GM21529 (cell line): ENCODE data around the gene TMEM184B.
"Not testable (repeated sequence)": the region's sequence is repeated elsewhere in the genome, so short reads cannot be mapped to it uniquely, and the experiment has no call there.

Experiments used
- ATAC-seq: cut with Tn5 transposase; IDR thresholded peaks from one replicate; pipeline ENCODE4 v1.9.1; 2021; ENCODE audit not compliant: unreplicated experiment

Gene TMEM184B

DNA sequence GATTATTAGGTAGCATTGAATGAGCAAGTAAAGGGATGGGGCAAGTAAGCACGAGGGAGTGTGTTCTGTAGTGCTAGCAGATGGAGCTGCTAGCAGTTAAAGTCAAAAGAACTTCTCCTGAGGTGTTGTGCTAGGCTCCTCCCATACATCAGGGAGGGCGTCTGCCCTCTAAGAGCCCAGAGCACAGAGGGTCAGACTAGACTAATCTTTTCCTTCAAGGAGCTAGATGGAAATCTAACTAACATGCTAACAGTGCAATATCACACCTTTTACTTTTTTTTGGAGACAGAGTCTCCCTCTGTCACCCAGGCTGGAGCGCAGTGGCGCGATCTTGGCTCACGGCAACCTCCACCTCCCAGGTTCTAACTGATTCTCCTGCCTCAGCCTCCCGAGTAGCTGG lies 88.0 kb downstream of the TMEM184B start:
- no peak for ATAC-seq

- peak; percentile 78 for ATAC-seq
Measured at GRCh38 chr22:38181453-38182200, 91.2 kb downstream of the TMEM184B start, which contains the start of gene PLA2G6. TSS of gene PLA2G6 (minus strand) at chr22:38181830. CDS start at chr22:38169426, 12,404 bp downstream.

GRCh38 chr22:38180841-38181452 lies 91.9 kb downstream of the TMEM184B start:
- no peak for ATAC-seq

- not testable (repeated sequence) for ATAC-seq
Measured at GRCh38 chr22:38178605-38178937, 94.2 kb downstream of the TMEM184B start.

GRCh38 chr22:38177926-38178604 lies 94.7 kb downstream of the TMEM184B start:
- ATAC-seq: no peak

DNA sequence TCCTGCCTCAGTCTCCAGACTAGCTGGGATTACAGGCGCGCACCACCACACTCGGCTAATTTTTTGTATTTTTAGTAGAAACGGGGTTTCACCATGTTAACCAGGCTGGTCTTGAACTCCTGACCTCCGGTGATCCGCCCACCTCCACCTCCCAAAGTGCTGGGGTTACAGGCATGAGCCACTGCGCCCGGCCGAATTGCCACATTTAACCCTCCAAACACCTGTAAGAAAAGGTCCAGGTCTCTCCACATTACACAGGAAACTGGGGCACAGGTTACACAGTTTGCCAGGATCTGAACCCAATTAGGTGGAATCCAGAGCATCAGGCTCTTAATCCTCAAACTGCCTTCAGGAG lies 95.3 kb downstream of the TMEM184B start:
- not testable (repeated sequence) for ATAC-seq

DNA sequence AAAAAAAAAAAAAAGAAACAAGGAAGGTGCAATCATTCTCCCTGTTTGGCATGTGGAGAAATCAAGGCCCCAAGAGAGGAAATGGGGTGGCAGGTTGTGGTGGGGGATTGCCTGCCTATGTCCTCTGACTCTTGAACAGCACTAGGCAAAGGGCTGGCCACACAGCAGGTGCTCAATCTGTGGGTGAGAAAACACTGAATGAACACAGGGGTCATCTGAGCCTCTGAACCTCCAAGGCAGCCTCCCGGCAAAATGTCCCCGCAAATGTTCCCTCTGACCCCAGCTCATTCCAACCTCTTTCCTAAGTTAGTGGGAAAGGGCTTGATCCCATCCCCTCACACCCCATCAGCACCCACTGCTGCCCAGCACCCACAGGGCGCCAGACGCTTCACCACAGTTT lies 95.8 kb downstream of the TMEM184B start:
- no peak for ATAC-seq

- ATAC-seq: no peak
Measured at GRCh38 chr22:38176170-38176741, 96.6 kb downstream of the TMEM184B start.

DNA sequence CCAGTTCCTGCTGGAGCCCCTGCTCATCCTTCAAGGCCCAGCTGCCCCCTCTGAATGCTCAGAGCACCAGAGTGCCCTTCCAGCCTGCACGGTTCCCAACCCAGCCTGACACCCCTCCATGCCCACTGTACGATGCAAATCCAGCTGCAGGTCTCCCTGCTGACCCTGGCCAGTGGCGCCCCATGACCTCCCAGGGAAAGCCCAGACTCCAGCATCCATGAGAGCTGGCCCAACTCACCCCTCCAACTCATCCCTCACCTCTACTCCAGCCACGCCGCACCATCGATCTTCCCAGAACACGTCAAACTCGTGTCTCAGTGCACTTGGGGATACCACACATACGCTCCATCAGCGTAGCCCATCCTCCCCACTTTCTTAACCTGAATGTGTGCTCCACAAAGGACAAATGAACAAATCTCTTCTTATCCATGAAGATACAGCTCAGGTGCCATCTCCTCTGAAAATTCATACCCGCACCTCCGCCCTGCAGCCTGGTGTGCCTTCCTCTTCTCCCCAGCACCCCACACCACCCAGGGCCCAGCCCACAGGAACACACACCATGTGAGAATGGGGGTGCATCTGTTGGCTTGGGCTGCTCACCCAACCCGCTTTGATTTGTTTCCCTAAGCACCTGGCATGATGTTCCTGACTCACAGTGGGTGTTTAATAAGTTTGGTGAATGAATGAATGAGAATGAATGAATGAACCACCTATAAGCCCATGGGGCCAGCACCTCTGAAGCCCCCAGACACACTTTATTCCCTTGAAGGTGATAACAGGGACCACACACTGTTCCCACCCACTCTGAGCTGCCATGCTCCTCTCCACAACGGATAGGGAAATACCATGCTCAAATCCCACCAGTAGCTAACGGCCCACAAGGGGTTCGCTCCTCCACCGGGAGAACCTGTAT lies 97.3 kb downstream of the TMEM184B start:
- no peak for ATAC-seq

GRCh38 chr22:38174626-38175025 lies 98.2 kb downstream of the TMEM184B start:
- ATAC-seq: no peak

- ATAC-seq: no peak
Measured at GRCh38 chr22:38173641-38173906, 99.2 kb downstream of the TMEM184B start.

GRCh38 chr22:38172832-38173640 lies 99.8 kb downstream of the TMEM184B start:
- ATAC-seq: no peak

GRCh38 chr22:38171927-38172831 lies 100.6 kb downstream of the TMEM184B start:
- ATAC-seq: no peak

- no peak for ATAC-seq
Measured at GRCh38 chr22:38170469-38170868, 102.3 kb downstream of the TMEM184B start.
